Measurements from ENCODE around the gene TAF6.

TAF6 gene

DNA sequence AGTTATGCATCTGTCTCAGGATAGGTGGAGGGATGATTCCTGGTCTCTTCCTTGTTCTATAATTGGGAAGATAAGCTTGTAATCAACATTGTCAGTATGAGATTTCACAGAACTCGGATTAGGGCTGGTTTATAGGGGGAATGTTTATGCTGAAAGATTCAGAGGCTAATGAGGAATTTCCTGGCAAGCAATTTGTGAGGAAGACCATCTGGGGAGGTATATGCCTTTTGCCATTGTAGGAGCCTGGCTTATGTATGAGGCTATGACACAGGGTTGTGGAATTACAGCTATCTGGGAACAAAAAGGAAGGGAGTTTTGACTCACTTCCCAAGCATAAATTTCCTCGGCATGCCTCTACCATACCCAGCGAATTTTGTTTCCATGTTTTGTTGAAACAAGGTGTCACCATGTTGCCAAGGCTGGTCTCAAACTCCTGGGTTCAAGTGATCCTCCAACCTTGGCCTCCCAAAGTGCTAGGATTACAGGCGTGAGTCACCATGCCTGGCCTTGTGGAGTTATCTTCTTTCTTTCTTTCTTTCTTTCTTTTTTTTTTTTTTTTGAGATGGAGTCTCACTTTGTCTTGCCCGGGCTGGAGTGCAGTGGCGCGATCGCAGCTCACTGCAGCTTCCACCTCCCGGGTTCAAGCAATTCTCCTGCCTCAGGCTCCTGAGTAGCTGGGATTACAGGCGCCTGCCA lies 32.0 kb downstream of the TAF6 start:
- DNase-seq, result peak; percentile 81
- in situ Hi-C loops (cut with HindIII; ENCODE audit: low pct_ligation_motif_present, low pct_unique_long_range_greater_than_20kb, low sequenced_read_pairs), result no loop called here

DNA sequence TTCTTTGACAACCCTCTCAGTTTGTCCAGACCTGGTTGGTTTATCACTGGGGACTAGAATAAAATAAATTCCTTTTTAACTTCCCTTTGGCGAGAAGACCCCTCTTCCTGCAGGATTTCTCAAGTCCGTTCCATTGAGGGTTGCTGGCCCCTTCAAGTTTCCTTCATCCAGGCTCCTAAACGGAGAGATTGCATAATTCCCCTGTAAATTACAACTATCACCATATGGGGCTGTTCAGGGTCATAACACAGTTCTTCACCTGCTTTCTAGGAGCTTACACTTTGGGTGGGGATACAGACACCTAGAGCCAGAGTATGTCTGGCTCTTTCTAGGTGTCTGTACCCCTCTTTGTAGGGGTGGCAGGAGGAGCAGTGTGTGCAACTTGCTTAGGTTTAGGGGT lies 33.6 kb downstream of the TAF6 start:
- in situ Hi-C loops (cut with HindIII; ENCODE audit: low pct_ligation_motif_present, low pct_unique_long_range_greater_than_20kb, low sequenced_read_pairs), result no loop called here
- DNase-seq, result no peak

DNA sequence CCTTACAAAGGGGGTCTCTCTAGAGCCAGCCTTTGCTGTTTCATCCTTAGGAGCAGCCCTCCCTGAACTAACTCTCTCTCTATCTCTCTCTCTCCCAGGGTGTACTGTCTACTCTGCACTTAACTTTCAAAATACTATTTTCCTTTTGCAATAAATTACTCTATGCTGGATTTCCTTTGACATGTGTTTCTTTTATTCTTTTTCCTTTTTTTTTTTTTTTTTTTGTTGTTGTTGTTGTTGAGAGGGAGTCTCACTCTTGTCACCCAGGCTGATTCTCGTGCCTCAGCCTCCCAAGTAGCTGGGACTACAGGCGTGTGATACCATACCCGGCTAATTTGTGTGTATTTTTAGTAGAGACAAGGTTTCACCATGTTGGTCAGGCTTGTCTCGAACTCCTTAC lies 36.2 kb downstream of the TAF6 start:
- in situ Hi-C loops (cut with HindIII; ENCODE audit: low pct_ligation_motif_present, low pct_unique_long_range_greater_than_20kb, low sequenced_read_pairs), result no loop called here
- no peak for DNase-seq

DNA sequence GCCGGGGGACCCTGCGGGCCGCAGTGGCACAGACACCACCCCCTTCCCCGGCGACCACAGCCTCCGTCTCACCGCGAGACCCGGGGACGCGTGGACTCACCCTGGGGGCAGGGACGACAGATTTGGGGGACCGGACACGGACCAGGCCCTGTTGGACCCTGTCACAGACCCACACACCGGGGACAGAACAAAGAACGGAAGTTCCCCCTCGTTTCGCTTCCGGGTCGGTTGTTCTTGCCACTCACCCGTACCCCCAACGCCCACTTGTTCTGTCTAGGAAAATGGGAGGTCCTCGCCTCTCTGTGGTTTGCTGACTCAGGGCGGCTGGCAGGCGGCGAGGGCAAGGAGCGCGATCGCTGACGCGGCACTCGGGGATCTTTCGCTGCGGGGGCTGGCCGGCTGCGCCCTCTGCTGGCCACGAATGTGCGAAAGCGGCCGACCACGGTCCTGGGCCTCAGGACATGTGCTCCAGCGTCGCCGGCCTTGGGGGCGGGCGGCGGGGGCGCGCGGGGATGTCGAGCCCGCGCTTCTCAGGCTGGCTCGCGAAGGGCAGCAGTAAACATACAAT lies 37.5 kb downstream of the TAF6 start, which contains the start of gene ZNF3:
Gene ZNF3, minus strand, starts transcription at position 189 of the 568 bp plus-strand sequence. CDS start 4,366 bp downstream, outside the sequence.
- DNase-seq, result peak; percentile 100
- in situ Hi-C loops (cut with HindIII; ENCODE audit: low pct_ligation_motif_present, low pct_unique_long_range_greater_than_20kb, low sequenced_read_pairs), result no loop called here

DNA sequence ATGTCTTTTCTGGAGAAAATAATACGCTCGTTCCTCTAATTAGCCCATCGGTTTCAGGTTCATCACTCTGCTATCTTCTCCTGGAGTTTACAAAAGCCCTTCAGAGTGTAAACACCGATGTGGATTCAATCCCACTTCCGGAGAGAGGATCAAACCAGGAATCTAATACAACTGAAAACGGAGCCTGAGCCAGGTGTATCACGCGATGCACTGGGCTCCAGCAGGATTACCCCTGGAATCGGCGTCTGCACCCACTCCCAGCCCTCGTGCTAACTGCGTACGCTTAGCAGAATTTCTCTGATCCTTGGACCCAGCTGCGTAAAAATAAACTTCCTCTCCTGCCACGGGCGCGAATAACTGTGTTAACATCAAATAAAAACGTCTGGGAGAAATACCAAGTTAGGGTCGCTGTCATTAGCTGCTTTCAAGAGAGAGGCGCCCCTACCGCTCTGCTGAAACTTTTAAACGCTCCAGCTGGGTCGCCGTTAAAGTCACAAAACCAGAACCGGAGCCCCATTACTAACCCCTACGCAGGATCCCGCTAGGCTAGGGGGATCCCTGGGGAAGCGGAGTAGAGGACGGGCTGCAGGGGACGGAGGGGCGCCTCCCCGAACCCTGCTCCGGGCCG lies 38.1 kb downstream of the TAF6 start:
- in situ Hi-C loops (cut with HindIII; ENCODE audit: low pct_ligation_motif_present, low pct_unique_long_range_greater_than_20kb, low sequenced_read_pairs), result no loop called here

DNA sequence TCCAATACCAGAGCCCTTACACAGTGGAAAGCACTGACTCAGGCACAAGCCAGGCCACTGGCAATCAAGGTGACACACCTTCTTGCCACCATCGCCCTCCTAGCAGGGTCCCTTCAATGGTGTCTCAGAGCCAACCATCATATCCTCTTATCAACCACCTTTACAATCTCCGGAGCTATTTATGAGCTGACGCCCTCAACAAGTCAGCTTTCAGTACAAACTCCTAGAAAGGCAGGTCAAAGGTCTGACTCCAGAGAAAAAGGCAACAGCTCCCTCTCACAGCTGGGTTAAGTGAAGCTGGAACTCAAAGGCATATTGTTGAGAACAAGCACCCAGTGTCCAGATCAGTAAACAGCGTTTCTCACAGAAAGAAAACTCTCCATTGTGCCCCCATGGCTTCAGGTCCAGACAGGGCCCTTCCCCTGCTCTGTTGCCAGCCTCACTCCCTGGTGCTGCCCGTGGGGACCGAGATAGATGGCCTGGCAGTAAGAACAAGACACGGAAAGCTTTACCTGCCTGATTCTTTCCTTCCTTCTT lies 40.1 kb downstream of the TAF6 start:
- DNase-seq, result no peak
- in situ Hi-C loops (cut with HindIII; ENCODE audit: low pct_ligation_motif_present, low pct_unique_long_range_greater_than_20kb, low sequenced_read_pairs), result no loop called here

More for the DNA sequence above, 38.1 kb downstream of the TAF6 start:
- DNase-seq, result peak; percentile 36

DNA sequence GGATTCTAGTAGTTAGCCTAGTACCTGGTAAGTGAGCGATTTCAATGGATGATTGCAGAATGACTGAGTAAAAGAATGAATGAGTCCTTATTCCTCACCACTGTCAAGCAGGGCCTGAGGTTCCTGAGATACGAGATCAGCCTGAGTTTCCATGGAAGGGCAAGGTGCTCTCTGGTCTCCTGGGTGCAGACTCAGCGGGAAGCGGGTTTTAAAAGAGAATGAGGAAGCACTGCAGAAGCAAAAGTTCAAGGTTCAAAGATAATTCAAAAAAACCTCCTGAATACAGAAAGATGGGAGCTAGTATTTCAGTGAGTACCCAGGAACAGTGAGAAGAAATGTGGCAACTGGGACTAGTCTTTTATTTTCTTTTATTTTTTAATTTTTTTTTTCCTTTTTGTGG lies 42.0 kb downstream of the TAF6 start:
- DNase-seq, result no peak

DNA sequence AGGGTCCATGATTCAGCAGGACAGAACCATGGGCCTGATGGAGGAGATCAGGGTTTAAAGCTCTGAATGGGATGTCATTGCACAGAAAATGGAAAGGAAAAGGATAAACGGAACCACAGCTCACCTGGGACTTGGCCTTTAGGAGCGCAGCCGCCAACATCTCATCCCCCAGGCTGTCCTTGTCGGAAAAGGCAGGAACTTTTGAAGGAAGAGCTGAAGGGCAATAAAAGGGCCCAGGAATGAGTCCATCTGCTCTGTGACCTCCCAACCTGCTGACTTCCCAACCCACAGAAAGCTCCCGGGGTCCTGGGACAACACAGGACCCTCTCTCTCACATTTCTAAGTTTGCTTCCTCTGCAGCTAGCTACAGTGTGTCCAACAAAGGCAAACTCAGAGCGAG lies 43.7 kb downstream of the TAF6 start:
- in situ Hi-C loops (cut with HindIII; ENCODE audit: low pct_ligation_motif_present, low pct_unique_long_range_greater_than_20kb, low sequenced_read_pairs), result no loop called here
- DNase-seq, result no peak

More for the DNA sequence above, 42.0 kb downstream of the TAF6 start:
- in situ Hi-C loops (cut with HindIII; ENCODE audit: low pct_ligation_motif_present, low pct_unique_long_range_greater_than_20kb, low sequenced_read_pairs), result no loop called here

DNA sequence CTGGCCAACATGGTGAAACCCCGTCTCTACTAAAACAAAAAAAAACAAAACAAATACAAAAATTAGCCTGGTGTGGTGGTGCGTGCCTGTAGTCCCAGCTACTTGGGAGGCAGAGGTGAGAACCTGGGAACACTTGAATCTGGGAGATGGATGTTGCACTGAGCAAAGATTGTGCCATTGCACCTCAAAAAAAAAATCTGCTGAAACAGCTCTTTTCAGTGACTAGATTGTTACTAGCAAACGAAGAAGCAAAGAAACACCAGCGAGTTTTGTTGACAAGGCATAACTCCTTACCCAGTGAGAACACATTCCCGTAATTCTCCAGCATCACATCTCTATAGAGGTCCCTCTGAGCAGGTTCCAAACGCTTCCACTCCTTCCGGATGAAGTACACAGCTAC lies 44.3 kb downstream of the TAF6 start:
- DNase-seq, result no peak
- in situ Hi-C loops (cut with HindIII; ENCODE audit: low pct_ligation_motif_present, low pct_unique_long_range_greater_than_20kb, low sequenced_read_pairs), result no loop called here

DNA sequence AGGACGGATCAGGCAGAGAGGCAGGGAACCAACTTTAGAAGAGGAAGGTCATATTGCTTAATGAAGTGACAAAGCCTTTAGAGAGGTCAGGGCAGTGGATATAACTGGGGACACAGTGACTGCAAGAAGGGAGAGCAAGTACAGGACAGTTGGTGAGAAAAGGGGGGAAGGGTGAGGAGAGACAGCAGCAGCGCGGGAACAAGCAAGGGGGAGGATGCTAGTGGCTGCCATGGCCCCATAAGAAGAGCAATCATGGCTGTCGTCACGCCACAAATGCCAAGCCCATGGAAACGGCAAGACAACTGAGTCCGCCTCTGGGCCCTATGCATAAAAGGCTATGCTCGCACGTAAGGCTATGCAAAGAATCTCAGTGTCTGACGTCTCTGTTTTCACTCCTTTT lies 46.7 kb downstream of the TAF6 start:
- no peak for DNase-seq
- in situ Hi-C loops (cut with HindIII; ENCODE audit: low pct_ligation_motif_present, low pct_unique_long_range_greater_than_20kb, low sequenced_read_pairs), result no loop called here

DNA sequence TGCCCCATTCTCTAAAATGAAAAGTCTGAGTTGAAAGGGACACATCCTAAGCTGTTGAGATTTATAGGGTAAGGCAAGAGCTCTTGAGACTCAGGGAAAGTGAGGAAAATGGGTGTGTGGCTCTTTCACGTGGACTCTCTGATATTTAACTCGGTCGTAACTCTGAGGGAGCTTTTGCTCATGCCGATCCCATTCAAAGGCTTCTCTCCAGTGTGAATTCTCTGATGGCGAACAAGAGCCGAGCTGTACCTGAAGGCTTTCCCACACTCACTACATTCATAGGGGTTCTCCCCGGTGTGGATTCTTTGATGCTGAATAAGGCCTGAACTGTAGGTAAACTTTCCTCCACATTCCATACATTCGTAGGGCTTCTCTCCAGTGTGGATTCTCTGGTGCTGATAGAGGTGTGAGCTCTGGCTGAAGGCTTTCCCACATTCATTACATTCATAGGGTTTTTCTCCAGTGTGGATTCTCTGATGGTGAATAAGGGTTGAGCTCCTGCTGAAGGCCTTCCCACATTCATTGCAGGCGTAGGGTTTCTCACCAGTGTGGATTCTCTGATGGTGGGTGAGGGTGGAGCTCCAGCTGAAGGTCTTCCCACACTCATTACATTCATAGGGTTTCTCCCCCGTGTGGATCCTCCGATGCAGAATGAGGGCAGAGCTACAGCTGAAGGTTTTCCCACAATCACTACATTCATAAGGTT lies 48.0 kb downstream of the TAF6 start:
- peak; percentile 43 for DNase-seq
- in situ Hi-C loops (cut with HindIII; ENCODE audit: low pct_ligation_motif_present, low pct_unique_long_range_greater_than_20kb, low sequenced_read_pairs), result no loop called here

DNA sequence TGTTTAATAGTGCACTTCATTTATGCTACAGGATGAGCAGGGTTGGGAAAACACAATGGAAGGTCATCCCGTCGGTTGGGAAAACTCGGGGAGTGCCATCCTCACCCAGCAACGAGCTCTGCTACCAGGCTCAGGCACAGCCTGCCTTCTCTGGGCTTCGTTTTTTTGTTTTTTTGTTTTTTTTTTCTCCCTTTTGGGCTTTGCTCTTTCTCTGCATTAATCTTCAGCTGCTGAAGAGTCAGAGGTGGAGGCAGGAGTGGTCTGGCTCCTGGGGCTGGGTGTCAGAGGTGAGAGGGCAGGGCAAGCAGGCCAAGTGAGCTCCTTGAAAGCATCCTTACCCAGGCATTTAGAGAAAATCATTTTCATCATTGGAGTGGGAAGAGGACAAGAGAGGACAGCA lies 49.2 kb downstream of the TAF6 start:
- in situ Hi-C loops (cut with HindIII; ENCODE audit: low pct_ligation_motif_present, low pct_unique_long_range_greater_than_20kb, low sequenced_read_pairs), result no loop called here
- DNase-seq, result no peak

DNA sequence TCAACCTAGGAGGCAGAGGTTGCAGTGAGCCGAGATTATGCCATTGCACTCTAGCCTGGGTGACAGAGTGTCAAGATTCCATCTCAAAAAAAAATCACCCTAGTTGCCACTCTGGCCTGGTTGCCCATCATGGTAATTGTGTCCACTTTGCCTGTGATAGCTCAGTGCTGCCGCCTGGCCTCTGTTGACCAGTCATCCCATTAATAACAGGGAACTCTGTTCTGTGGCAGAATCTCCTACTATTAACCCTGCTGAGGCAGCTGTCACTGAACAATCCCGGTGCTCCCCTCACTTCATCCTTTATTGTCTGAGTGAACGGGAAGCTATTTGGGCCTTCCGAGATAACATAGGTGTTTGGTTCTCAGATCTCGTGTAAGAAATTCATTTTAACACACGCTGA lies 52.2 kb downstream of the TAF6 start:
- in situ Hi-C loops (cut with HindIII; ENCODE audit: low pct_ligation_motif_present, low pct_unique_long_range_greater_than_20kb, low sequenced_read_pairs), result no loop called here
- no peak for DNase-seq

DNA sequence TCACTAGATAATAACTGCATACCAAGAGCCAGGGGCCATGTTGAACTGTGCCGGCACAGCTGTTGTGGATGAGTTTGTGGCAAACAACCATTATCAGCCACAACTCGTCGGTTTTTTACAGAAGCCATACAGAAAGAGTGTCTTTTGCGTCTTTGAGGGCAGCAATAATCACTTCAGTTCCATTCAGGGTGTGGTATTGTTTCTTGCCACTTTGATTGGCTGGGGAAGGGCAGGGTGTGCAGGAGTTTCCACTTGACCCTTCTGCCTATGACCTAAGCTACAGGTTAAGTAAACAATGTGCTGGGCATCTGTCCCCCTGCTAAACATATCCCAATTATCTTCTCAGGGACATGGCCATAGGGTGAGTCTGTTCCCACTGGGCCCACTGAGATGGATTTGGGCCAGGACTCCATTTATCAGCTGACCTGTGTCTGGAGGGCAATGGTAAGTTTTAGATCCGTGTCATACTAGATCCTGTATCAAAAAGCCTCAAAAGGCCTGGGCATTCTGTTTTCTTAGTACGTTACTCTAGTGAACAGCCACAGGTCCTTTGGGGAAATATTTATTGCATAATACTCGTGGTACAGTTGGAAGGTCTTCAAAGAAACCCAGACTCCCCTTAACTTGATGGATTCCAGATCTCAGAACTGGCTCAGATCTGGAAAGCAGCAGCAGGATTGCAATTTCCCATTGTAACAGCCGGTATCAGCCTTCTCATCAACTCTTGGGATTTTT lies 53.5 kb downstream of the TAF6 start:
- no peak for DNase-seq
- in situ Hi-C loops (cut with HindIII; ENCODE audit: low pct_ligation_motif_present, low pct_unique_long_range_greater_than_20kb, low sequenced_read_pairs), result no loop called here

DNA sequence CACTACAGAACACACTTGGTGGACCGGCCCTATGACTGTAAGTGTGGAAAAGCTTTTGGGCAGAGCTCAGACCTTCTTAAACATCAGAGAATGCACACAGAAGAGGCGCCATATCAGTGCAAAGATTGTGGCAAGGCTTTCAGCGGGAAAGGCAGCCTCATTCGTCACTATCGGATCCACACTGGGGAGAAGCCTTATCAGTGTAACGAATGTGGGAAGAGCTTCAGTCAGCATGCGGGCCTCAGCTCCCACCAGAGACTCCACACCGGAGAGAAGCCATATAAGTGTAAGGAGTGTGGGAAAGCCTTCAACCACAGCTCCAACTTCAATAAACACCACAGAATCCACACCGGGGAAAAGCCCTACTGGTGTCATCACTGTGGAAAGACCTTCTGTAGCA lies 55.0 kb downstream of the TAF6 start:
- no peak for DNase-seq
- in situ Hi-C loops (cut with HindIII; ENCODE audit: low pct_ligation_motif_present, low pct_unique_long_range_greater_than_20kb, low sequenced_read_pairs), result no loop called here

DNA sequence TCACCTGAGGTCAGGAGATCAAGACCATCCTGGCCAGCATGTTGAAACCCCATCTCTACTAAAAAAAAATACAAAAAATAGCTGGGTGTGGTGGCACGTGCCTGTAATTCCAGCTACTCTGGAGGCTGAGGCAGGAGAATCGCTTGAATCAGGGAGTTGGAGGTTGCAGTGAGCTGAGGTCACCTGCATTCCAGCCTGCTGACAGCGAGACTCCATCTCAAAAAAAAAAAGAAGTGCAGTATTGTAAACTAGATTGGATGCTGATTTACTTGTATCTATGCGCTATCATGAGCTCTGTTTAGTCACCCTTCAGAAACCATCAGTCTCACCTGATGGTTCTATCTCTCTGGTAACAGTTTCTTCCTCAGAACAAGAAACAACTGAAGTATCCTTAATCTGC lies 55.8 kb downstream of the TAF6 start:
- no peak for DNase-seq
- in situ Hi-C loops (cut with HindIII; ENCODE audit: low pct_ligation_motif_present, low pct_unique_long_range_greater_than_20kb, low sequenced_read_pairs), result no loop called here

DNA sequence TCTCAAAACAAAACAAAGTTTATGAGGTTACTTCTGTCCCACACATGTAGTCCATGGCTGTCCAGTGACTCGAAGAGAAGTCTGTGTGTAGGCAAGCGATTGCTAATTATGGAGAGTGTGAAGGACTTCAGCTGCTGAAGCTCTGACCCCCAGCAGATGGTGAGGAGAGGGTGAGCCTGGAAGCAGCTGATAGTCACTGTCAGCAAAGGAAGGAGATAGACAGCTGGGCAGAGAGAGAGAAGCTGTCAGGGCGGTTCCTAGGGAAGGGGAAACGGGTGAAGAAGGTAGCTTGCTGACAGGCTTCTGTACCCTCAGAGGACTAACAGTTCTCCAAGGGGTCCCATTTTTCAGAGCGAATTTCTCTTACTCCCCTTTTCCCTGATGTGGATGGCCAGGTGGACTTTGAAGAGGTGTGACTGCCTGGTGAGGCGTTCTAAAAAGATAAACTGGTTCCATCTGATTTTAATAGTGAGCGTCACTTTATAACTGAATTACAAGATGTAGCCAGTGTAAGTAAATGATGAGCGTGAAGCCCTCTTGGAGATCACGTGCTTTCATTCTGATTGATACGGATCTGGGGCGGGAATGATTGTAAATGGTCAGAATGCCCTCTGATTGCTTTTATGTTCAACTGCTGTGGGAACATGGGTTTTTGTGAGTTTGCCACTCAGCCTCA lies 57.5 kb downstream of the TAF6 start:
- DNase-seq, result no peak

DNA sequence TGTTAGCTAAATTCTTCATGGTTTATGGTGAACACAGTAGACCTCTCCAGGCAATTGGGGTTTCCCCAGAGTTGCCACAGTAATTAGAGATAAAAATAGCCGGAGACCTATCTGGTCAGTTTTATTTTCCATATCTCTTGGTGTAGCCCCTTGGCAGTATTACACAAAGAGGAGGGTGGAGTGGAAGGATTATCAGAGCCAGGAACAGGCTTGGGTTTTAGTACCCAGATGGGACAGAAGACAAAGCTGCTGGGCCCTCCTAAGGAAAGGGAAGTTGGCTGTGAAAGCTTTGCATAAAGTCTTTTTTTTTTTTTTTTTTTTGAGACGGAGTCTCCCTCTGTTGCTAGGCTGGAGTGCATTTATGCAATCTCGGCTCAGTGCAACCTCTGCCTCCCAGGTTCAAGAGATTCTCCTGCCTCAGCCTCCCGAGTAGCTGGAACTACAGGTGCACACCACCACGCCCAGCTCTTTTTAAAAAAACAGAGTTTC lies 59.9 kb downstream of the TAF6 start:
- in situ Hi-C loops (cut with HindIII; ENCODE audit: low pct_ligation_motif_present, low pct_unique_long_range_greater_than_20kb, low sequenced_read_pairs), result no loop called here
- DNase-seq, result no peak

More for the DNA sequence above, 57.5 kb downstream of the TAF6 start:
- in situ Hi-C loops (cut with HindIII; ENCODE audit: low pct_ligation_motif_present, low pct_unique_long_range_greater_than_20kb, low sequenced_read_pairs), result no loop called here

Measured in ACHN (cell line).